Naive thymus-derived CD8-positive, alpha-beta T cell (primary cell): ENCODE measurements around the gene TRAT1. TPM values are rescaled to one million over a fixed set of nuclear protein-coding genes. Genes with fewer than 3 reads are reported as not detected.

ENCODE experiments used
- polyA plus RNA-seq, 3 donors: library from polyadenylated mRNA; unstranded; fragments of 300-500 nt; fragmentation: Illumina TruSeq; gene quantifications; one replicate each; pipeline ENCODE4 v1.2.3, GENCODE V29; 2021
- total RNA-seq, 8 experiments: library from RNA in 2 of 8; stranded (reverse) in 2 of 8; gene quantifications; one replicate each; pipeline ENCODE4 v1.2.3 and lab custom pipeline; 2021 to 2026

The TRAT1 gene
- total and polyA plus RNA-seq, 5 experiments from 2014 or later: 35.5 to 81.7 (median 55.3) TPM

Other genes starting within 250 kb of the TRAT1 start
- gene CIP2A, start 233.3 kb upstream of the TRAT1 start, total RNA-seq: 1 to 10 TPM; 4.8 to 7.8 TPM
- 1 to 10 TPM; 1.7 to 2.9 (median 1.9) TPM for gene CIP2A, start 233.3 kb upstream of the TRAT1 start, polyA plus RNA-seq
- 10 to 100 TPM; 15.6 to 18.5 TPM for gene DZIP3, start 233.1 kb upstream of the TRAT1 start, total RNA-seq
- 10 to 100 TPM in 2 of 3 donors, 1 to 10 TPM in 1; 8.9 to 22.5 (median 15.8) TPM for gene DZIP3, start 233.1 kb upstream of the TRAT1 start, polyA plus RNA-seq
- not detected for gene RETNLB, start 65.4 kb upstream of the TRAT1 start, total RNA-seq
- not detected for gene RETNLB, start 65.4 kb upstream of the TRAT1 start, polyA plus RNA-seq
- gene GUCA1C, start 131.1 kb downstream of the TRAT1 start, total RNA-seq: not detected
- gene GUCA1C, start 131.1 kb downstream of the TRAT1 start, polyA plus RNA-seq: not detected